Measurements from ENCODE around the gene TP53BP2. TPM values are rescaled to one million over a fixed set of nuclear protein-coding genes. Genes with fewer than 3 reads are reported as not detected.

The TP53BP2 gene
- total RNA-seq, 2 experiments from 2014 or later, result 21.1 to 21.7 TPM

DNA sequence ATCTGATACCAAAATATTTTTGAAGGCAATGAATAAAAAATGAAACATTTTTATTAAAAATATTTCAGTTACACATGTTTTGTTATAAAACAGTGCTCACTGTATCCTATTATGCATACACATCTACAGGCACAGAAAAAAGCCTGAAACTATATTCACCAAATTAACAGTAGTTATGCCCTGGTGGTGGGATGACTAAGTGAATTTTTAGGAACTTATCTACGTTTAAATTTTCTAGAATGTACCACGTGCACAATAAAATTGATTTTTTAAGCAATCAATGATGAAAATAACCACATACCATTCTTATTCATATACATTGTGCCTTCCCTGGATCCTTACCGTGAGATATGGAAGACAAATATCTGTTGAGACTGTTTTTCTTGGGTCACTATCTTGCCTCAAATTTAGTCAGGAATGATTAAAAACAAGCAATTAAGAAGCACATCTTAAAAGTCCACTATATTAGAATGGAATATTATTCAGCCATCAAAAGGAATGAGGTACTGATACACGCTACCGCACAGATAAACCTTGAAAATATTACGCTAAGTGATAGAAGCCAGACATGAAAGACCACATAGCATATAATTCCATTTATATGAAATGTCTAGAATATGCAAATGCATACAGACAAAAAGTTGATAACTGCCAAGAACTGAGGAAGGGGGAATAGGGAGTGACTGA is 17.4 kb downstream of the TP53BP2 start:
- POLR2A ChIA-PET, result no interaction called here
- Histone ChIP-seq H3K9me2 (ENCODE audit: insufficient read depth, low read length) (no peaks in the 10 kb centered on the region), H3K27ac (ENCODE audit: low read depth, low read length, poor library complexity, severe bottlenecking) (no peak overlapping the region), H2AFZ (ENCODE audit: low read length) (no peak overlapping the region), H3K79me2 (ENCODE audit: insufficient read depth, low read depth, low read length) (peaks cover 28% of the 10 kb centered on the region; the same call in 1 of the 2 replicates), H4K20me1 (ENCODE audit: insufficient read depth, low read length) (peaks cover 21% of the 10 kb centered on the region; the same call in 1 of the 2 replicates), H3K36me3 (ENCODE audit: insufficient read depth, low read length) (0 out of 2 replicates have a peak, but pooled peaks cover 5% of the 10 kb centered on the region), H3K4me2 (ENCODE audit: low read length) (no peak overlapping the region), H3K4me1 (ENCODE audit: insufficient read depth, low read length, poor library complexity, severe bottlenecking) (peaks cover 11% of the 10 kb centered on the region), H3K4me3 (ENCODE audit: low read depth, low read length, poor library complexity, severe bottlenecking) (no peak overlapping the region), H3K9me3 (ENCODE audit: low read length) (no peaks in the 10 kb centered on the region)
- no peak for DNase-seq (ENCODE audit: low spot score)
- no peak for TF ChIP-seq EZH2phosphoT487 (IDR thresholded peaks at IDR 0.05; ENCODE audit: borderline replicate concordance, low read depth, low read length)
- TF ChIP-seq, protein P1, sequence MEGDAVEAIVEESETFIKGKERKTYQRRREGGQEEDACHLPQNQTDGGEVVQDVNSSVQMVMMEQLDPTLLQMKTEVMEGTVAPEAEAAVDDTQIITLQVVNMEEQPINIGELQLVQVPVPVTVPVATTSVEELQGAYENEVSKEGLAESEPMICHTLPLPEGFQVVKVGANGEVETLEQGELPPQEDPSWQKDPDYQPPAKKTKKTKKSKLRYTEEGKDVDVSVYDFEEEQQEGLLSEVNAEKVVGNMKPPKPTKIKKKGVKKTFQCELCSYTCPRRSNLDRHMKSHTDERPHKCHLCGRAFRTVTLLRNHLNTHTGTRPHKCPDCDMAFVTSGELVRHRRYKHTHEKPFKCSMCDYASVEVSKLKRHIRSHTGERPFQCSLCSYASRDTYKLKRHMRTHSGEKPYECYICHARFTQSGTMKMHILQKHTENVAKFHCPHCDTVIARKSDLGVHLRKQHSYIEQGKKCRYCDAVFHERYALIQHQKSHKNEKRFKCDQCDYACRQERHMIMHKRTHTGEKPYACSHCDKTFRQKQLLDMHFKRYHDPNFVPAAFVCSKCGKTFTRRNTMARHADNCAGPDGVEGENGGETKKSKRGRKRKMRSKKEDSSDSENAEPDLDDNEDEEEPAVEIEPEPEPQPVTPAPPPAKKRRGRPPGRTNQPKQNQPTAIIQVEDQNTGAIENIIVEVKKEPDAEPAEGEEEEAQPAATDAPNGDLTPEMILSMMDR (conservative IDR thresholded peaks at IDR 0.05; ENCODE audit: low read length), result no peak
- CTCF ChIA-PET (ENCODE audit: unreplicated experiment), result no interaction called here
- no TSS peak for BruUV-seq (replicated peaks)
- intact Hi-C loops (cut with micrococcal nuclease; ENCODE audit: unreplicated experiment), result no loop called here

DNA sequence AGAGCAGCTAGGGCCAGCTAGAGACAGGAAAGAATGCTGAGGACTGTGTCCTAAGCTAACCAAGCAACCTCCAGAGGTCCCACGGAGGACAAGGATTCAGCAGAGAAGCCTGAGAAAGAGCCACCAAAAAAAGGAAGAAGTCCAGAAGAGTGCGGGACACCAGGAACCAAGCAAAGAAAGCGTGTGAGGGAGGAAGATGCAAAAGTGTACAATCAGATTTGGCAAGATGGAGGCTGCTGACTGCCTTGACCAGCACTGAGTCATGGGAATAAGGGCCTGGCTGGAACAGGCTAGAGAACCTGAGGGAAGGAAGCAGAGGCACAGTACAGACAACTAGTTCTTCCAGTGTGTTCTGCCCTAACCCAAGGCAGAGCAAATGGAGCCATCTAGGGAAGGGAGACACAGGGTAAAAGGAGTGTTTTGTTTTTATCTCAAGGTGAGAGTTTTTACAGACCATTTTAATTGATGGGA is 18.5 kb downstream of the TP53BP2 start:
- BruUV-seq (replicated peaks), result no TSS peak
- Histone ChIP-seq H3K9me3 (ENCODE audit: low read length) (no peaks in the 10 kb centered on the region), H3K9me2 (ENCODE audit: insufficient read depth, low read length) (no peaks in the 10 kb centered on the region), H4K20me1 (ENCODE audit: insufficient read depth, low read length) (peaks cover 22% of the 10 kb centered on the region; the same call in 1 of the 2 replicates), H3K79me2 (ENCODE audit: insufficient read depth, low read depth, low read length) (peaks cover 34% of the 10 kb centered on the region; the same call in 1 of the 2 replicates), H3K36me3 (ENCODE audit: insufficient read depth, low read length) (0 out of 2 replicates have a peak, but pooled peaks cover 5% of the 10 kb centered on the region), H3K4me3 (ENCODE audit: low read depth, low read length, poor library complexity, severe bottlenecking) (no peak overlapping the region), H3K27ac (ENCODE audit: low read depth, low read length, poor library complexity, severe bottlenecking) (no peak overlapping the region), H2AFZ (ENCODE audit: low read length) (no peak overlapping the region), H3K4me1 (ENCODE audit: insufficient read depth, low read length, poor library complexity, severe bottlenecking) (peaks cover 17% of the 10 kb centered on the region), H3K4me2 (ENCODE audit: low read length) (no peak overlapping the region)
- TF ChIP-seq, protein P1 (conservative IDR thresholded peaks at IDR 0.05; ENCODE audit: low read length), result no peak
- no peak for TF ChIP-seq EZH2phosphoT487 (IDR thresholded peaks at IDR 0.05; ENCODE audit: borderline replicate concordance, low read depth, low read length)
- DNase-seq (ENCODE audit: low spot score), result no peak
- intact Hi-C loops (cut with micrococcal nuclease; ENCODE audit: unreplicated experiment), result no loop called here
- CTCF ChIA-PET (ENCODE audit: unreplicated experiment), result no interaction called here
- POLR2A ChIA-PET, result interaction anchor here (0.5 to 0.8 kb wide), 2 partner anchors 14 to 234 kb away, joined by 3 to 4 read pairs; no protein-coding TSS in a partner anchor

Measured in OCI-LY7 (cell line).